Measurements from ENCODE around the gene CDKAL1.

The CDKAL1 gene

DNA sequence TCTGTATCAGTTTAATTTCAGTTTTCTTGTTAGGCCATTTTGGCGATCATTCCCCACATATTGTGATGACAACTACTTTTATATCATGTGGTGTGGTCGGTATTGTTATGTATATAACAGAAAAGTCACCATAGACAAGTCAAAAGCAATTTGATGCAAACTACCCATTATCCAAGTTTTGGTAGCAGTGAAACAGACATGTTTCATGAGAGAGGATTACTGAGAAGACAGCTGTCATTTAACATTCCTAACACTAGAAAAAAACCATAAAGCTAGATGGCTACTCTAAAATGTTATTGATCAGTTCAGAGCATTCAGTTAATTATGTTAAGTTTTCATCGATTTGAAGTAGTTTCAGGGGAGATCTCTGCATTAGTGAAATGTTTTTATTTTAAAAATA lies 597.1 kb downstream of the CDKAL1 start:
- DNase-seq (ENCODE audit: low read depth in 1 of 2, low spot score in 1 of 2) = no peak

GRCh38 chr6:21132446-21132845 lies 598.2 kb downstream of the CDKAL1 start:
- DNase-seq (ENCODE audit: low read depth in 1 of 2, low spot score in 1 of 2) = no peak

DNA sequence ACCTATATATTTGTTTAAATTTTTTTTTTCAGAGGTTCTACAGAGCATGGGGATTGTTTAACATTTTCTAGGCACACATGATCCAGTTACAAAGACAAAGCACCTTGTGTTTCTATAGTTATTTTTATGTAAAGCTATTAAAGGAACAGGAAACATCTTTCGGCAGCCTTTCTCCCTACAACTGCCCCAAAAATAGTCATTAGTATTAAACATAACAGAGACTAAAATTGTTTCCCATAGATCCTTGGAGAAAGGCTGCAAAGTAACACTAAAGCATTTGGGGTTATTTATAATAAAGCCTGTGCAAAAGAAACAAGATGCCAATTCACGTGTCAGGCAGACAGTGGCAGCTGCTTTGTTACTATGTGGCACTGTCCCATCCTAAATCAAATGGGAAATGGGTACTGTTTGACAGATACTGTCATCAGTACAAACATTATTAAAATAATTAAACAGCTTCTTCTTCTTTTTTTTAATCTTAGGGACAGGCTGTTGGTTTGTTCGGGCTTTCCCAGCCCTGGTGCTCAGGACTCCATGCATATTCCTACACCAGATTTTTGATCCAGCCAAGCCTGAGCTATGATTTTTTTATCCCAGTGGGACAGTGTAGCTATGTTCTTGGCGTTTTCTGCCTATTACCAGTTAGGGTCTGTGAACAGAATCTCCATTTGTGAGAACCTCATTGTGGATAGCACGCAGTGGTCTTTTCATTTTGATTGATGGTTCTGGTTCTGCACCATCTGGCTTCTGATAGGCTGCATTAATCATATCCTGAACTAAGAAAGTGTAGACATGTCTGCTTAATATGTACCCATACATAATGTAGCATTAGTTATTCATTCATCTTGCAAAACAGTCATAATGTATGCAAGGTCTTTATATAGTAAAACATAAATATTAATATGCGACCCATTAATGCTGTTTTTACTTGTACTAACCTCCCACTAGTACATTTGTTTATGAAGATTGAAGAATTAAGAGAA lies 598.9 kb downstream of the CDKAL1 start:
- no peak for DNase-seq (ENCODE audit: low read depth in 1 of 2, low spot score in 1 of 2)

GRCh38 chr6:21133901-21134300 lies 599.6 kb downstream of the CDKAL1 start:
- no peak for DNase-seq (ENCODE audit: low read depth in 1 of 2, low spot score in 1 of 2)

- DNase-seq (ENCODE audit: low read depth in 1 of 2, low spot score in 1 of 2) = no peak
These were observed 600.1 kb downstream of the CDKAL1 start for GRCh38 chr6:21134356-21134755.

DNA sequence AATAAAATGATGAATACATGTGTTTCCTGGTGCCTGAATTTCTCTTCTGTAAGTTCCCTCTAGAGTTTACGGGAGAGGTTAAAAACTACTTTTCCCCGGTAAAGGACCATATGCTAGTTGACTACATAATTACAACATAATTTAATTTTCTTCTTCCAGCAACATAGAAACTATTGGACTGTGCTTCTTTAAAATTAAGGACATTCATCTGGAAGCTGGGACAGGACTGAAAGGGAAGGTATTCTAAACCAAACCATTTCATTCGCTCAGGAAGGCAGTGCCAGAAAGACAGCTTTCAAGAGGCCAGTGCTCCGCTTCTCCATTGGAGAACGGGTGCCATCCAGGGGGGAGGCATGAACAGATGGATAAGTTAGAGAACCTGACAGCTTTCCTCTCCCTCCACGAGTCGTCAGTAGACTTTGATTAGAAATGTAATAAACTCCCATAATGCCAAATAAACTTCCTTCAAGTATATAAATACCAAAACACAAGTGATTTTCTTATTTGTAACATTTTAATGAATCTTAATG lies 601.3 kb downstream of the CDKAL1 start:
- no peak for DNase-seq (ENCODE audit: low read depth in 1 of 2, low spot score in 1 of 2)

- no peak for DNase-seq (ENCODE audit: low read depth in 1 of 2, low spot score in 1 of 2)
These were observed 603.6 kb downstream of the CDKAL1 start for GRCh38 chr6:21137700-21138335.

DNA sequence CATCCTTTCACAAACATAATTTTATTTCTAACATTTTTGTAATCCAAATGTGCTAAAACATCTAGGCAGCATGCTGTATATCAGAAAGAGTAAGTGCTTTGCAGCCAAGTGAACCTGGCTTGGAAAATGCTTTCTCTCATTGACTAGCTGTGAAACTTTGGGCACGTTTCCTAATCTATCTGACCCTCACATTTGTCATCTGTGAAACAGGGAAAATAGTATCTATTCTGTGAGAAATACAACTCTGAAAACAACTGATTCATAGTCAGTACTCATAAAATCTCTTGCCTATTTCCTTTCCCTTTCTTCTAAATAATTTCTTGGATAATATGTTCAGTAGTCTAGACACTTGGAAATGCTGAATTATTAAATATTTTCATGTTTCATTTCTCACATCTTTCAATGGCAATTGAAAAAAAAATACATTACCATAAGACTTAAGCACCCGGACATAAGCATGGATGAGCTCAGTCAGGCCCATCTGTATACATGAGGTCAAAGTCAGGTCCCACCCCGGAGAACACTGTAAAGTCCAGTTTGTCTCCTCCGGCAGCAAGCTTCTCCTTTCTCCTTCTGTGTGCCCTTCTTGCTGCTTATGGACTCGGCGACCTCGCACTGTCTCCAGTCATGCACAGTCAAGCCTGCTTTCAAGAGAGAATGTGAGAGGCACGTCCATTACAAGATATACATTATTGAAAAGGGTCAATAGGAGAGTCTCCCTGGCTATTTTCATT lies 604.2 kb downstream of the CDKAL1 start:
- no peak for DNase-seq (ENCODE audit: low read depth in 1 of 2, low spot score in 1 of 2)

GRCh38 chr6:21140966-21141365 lies 606.7 kb downstream of the CDKAL1 start:
- no peak for DNase-seq (ENCODE audit: low read depth in 1 of 2, low spot score in 1 of 2)

GRCh38 chr6:21141616-21142303 lies 607.5 kb downstream of the CDKAL1 start:
- DNase-seq (ENCODE audit: low read depth in 1 of 2, low spot score in 1 of 2) = no peak

DNA sequence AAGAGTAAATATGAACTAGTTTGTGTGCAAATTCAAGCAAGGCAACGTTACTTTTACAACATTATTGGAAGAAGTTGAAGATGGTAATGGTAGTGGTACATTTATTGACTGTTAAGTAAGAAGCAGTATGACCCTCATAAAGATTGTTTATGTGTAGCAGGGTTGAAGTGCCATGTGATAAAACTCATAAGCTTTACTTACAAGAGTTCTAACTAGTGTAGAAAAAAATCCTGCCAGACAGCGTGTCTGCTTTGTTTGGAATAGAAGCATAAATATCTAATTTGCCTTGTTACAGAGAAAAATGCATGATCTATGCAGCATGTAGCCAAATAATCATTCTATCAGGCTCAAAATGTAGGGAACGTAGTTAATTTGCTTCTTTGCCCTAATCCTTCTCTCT lies 608.5 kb downstream of the CDKAL1 start:
- DNase-seq (ENCODE audit: low read depth in 1 of 2, low spot score in 1 of 2) = no peak

GRCh38 chr6:21143645-21144044 lies 609.4 kb downstream of the CDKAL1 start:
- DNase-seq (ENCODE audit: low read depth in 1 of 2, low spot score in 1 of 2) = no peak

DNA sequence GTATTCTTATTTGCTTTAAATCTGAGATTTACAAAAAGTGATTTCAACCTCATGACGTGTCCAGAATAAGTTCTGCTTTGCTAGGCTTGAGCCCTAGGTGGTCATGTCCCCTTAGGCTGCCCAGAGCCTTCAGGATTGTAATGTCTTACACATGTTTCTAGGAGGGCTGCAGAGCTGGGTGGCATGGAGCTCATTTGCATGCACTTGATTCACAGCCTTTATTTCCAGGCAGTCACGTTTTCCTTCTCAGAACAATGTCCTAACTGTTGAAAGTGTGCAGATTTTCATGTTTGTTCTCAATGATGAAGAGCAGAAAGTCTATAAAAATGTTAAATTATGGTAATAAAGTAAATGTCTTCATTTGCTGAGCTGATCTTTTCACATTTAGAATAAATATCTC lies 610.7 kb downstream of the CDKAL1 start:
- no peak for DNase-seq (ENCODE audit: low read depth in 1 of 2, low spot score in 1 of 2)

DNA sequence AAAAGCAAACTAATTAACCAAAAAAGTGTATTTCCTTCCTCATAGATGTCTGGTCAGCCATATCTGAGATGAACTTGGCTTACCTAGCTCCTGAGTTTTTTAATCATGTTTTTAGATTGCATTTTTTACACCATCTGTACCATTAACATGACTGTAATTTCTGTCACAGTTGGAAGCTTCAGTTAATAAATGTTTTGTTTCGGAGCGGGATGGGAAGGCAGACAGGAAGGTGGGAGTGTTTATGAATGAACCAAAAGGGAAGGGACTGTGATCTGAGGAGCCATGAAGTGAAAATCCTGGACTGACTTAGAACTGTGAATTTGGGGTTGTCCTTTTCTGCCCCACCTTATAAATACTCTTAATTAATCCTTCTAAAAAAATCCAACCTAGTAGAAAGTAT lies 613.7 kb downstream of the CDKAL1 start:
- no peak for DNase-seq (ENCODE audit: low read depth in 1 of 2, low spot score in 1 of 2)

DNA sequence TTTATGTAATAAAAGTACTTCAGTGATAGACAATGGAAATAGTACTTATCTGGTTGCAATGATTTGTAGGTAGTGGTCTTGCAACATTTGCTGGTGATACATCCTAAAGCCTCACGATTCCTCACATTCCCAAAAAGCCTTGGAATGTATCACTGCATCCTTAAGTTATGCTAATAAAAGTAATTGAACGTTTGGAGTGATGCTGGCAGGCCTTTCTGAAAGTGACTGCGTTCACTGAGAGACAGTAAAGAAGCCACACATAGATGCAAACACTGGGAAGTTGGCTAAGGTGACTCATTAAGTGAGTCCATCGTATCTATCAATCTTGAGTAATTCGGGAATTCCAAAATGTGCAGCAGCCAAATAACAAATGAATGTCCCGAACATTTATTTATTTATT lies 615.2 kb downstream of the CDKAL1 start:
- no peak for DNase-seq (ENCODE audit: low read depth in 1 of 2, low spot score in 1 of 2)

GRCh38 chr6:21150667-21151066 lies 616.4 kb downstream of the CDKAL1 start:
- no peak for DNase-seq (ENCODE audit: low read depth in 1 of 2, low spot score in 1 of 2)

DNA sequence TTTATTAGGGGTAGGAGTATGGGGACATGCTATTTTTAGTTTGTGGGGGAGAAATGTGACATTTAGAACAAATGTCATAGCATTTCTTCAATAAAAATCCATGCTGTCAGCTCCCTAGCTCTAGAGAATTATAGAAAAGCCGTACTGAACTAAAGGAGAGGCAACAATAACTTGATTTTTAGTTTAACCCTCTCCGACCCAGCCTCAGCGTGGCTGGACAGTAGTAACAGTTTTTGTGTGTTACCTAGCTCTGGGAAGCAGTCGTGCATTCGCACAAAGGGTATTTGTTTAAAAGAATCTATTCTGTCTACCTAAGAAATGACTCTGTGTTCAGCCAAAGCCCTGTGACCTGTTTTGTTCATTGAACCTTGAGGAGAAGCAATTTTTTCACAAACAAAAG lies 616.9 kb downstream of the CDKAL1 start:
- no peak for DNase-seq (ENCODE audit: low read depth in 1 of 2, low spot score in 1 of 2)

- DNase-seq (ENCODE audit: low read depth in 1 of 2, low spot score in 1 of 2) = no peak
These were observed 617.3 kb downstream of the CDKAL1 start for GRCh38 chr6:21151530-21151929.

GRCh38 chr6:21157186-21157929 lies 623.1 kb downstream of the CDKAL1 start:
- DNase-seq (ENCODE audit: low read depth in 1 of 2, low spot score in 1 of 2) = no peak

GRCh38 chr6:21158149-21158548 lies 623.9 kb downstream of the CDKAL1 start:
- DNase-seq (ENCODE audit: low read depth in 1 of 2, low spot score in 1 of 2) = no peak

All from activated CD4-positive, alpha-beta T cell treated with anti-CD3 and anti-CD28 coated beads, Interleukin-2, amount 50 U/mL, for 24 hours (primary cell).